HG02852 (cell line): ENCODE measurements around the gene PGBD1.
"Not testable (repeated sequence)": the region's sequence is repeated elsewhere in the genome, so short reads cannot be mapped to it uniquely, and the experiment has no call there.

Experiments
- ATAC-seq: cut with Tn5 transposase; IDR thresholded peaks from one replicate; pipeline ENCODE4 v1.9.1; 2021; ENCODE audit warnings: mild to moderate bottlenecking, moderate library complexity; ENCODE audit not compliant: unreplicated experiment

Gene PGBD1

GRCh38 chr6:28266962-28267694, 14.2 kb upstream of the PGBD1 start, which contains the start of gene ZSCAN26:
ZSCAN26 (plus strand) TSS chr6:28267143; CDS start chr6:28271920, 4,777 bp downstream.
- peak; percentile 88 for ATAC-seq

- no peak for ATAC-seq
Measured at GRCh38 chr6:28267695-28268059, 13.7 kb upstream of the PGBD1 start.

- ATAC-seq = no peak
Measured at GRCh38 chr6:28269492-28269891, 11.9 kb upstream of the PGBD1 start.

DNA sequence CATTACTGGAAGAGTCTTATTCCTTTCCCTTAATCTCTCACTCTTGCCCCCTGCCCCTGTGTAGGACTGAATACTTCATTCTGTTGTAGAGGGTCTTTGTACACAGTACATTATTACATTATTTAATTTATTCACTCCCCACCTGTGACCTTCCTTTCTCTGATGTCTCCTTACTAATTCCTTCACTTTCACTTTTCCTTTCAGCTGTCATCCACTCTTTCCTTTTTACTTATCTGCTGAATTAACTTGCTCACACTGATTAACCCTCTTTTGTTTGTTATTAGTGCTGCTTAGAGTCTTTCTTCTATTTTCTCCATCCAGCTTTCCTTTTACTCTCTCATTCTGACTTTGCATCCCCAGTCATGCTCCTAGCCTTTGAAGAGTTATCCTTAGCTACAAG, 6.5 kb upstream of the PGBD1 start:
- ATAC-seq = no peak

GRCh38 chr6:28277746-28278145, 3.6 kb upstream of the PGBD1 start:
- no peak for ATAC-seq

GRCh38 chr6:28280595-28281287, 631 bp upstream of the PGBD1 start:
- ATAC-seq = no peak

DNA sequence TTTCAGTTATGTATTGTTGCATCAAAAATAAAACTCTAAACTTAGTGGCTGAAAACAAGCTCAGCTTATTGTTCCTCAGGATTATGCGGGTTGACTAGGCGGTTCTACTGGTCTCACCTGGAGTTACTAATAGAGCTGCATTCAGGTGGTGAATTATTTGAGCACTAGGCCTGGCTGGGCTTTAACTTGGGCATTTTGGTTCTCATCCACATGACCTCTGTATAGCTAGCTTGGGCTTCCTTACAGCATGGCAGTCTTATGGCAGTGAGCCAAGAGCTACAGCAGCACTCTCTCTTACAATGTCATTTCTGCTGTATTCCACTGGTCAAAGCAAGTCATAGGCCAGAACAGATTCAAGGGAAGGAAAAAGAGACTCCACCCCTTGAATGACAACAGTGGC, 1.6 kb downstream of the PGBD1 start:
- no peak for ATAC-seq

DNA sequence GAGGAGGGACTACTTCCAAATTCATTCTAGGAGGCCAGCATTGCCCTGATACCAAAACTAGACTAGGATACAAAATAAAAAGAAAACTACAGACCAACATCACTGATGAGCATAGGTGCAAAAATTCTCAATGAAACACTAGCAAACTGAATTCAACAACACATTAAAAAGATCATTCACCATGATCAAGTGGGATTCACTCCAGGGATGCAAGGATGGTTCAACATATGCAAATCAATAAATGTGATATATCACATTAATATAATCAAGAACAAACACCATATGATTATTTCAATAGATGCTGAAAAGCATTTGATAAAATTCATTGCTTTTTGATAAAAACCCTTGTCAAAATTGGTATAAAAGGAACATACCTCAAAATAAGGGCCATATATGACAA, 10.2 kb downstream of the PGBD1 start:
- no peak for ATAC-seq

DNA sequence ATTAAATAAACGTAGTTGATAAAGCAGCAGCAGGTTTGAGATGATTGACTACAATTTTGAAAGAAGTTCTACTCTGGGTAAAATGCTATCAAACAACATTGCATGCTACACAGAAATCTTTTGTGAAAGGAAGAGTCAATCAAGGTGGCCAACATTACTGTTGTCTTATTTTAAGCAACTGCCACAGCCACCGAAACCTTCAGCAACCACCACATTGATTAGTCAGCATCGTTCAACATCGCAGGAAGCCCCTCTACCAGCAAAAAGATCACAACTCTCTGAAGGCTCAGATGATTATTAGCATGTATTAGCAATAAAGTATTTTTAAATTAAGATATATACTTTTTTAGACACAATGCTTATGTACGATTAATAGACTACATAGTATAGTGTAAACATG, 14.0 kb downstream of the PGBD1 start:
- no peak for ATAC-seq

- no peak for ATAC-seq
Measured at GRCh38 chr6:28296520-28297060, 15.2 kb downstream of the PGBD1 start.

- no peak for ATAC-seq
Measured at GRCh38 chr6:28303570-28303969, 22.2 kb downstream of the PGBD1 start.

DNA sequence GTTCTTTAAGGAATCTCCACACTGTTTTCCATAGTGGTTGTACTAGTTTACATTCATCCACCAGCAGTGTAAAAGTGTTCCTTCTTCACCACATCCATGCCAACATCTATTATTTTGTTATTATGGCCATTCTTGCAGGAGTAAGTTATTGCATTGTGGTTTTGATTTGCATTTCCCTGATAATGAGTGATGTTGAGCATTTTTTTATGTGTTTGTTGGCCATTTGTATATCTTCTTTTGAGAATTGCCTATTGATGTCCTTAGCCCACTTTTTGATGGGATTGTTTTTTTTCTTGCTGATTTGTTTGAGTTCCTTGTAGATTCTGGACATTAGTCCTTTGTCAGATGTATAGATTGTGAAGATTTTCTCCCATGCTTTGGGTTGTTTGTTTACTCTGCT, 25.0 kb downstream of the PGBD1 start:
- ATAC-seq = not testable (repeated sequence)

DNA sequence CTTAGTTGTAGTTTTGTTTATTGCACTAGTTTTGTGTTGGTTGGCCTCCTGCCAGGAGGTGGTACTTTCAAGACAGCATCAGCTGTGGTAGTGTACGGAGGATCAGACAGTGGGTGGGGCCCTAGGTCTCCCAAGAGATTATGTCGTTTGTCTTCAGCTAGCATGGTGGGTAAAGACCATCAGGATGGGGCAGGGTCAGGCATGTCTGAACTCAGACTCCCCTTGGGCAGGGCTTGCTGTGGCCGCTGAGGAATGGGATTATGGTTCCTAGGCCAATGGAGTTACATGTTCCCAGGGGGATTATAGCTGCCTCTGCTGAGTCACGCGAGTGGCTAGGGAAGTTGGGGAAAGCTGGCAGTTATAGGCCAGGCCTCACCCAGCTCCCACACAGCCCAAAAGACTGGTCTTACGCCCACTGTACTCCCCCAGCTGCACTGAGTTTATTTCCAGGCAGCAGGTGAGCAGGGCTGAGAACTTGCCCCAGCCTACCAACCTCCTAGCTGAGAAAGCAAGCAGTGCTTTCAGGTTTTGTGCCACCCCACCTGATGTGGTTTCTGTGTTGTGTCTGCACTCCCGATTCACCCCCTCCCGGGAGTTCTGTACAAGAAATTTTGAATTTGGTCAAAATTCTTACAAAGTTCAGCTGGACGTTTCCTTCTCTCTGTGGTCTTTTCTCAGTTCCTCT, 29.9 kb downstream of the PGBD1 start:
- no peak for ATAC-seq

DNA sequence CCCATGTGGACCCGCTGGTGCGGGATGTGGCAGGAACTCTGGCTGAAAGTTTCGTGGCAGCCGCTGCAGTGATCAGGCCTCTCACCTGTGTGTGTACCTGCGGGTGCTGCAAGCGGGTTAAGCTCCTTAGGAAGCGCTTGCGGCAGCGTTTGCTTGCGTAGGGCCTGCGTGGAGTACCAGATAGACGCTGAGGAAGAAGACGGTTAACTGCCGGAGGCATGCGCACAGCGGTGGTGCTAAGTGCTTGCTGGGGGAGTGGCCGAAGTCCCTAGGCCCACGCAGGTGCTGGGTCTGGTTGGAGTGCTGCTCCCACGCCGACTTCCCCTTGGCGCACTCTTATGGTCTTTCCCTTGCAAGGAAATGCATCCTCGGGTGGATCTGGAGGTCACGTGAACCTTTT, 31.6 kb downstream of the PGBD1 start:
- ATAC-seq = no peak

GRCh38 chr6:28315628-28316027, 34.3 kb downstream of the PGBD1 start:
- no peak for ATAC-seq

DNA sequence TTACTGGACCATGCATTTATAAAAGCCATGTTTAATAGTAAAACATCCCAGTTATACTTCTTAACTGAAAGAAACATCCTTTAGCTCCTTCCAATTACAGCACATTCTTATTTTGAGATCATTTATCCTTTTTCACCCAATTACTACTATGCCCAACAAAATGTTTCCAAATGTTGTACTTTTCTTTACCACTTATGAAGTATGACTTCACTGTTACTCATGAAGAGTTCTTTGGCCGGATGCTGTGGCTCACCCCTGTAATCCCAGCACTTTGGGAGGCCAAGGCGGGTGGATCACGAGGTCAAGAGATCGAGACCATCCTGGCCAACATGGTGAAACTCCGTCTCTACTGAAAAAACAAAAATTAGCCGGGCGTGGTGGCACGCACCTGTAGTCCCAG, 36.5 kb downstream of the PGBD1 start:
- ATAC-seq = not testable (repeated sequence)

DNA sequence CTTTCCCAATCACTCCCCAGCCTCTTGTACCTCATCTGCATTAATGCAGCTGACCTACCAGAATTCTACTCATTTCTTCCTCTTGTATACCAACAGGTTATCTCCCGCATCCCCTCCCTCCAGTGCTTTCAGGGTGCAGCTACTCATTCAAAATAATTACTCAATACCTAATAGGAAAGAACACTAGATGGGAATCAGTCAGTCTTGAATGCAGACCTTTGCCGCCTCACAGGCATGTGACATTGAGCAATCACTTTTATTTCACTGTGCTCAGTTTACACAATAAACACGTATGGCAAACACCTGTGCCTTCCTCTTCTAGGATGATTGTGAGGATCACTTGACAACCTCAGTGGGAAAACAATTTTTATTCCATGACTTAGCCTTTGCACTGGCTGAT, 41.3 kb downstream of the PGBD1 start:
- ATAC-seq = no peak

- no peak for ATAC-seq
Measured at GRCh38 chr6:28323813-28324424, 42.5 kb downstream of the PGBD1 start.

DNA sequence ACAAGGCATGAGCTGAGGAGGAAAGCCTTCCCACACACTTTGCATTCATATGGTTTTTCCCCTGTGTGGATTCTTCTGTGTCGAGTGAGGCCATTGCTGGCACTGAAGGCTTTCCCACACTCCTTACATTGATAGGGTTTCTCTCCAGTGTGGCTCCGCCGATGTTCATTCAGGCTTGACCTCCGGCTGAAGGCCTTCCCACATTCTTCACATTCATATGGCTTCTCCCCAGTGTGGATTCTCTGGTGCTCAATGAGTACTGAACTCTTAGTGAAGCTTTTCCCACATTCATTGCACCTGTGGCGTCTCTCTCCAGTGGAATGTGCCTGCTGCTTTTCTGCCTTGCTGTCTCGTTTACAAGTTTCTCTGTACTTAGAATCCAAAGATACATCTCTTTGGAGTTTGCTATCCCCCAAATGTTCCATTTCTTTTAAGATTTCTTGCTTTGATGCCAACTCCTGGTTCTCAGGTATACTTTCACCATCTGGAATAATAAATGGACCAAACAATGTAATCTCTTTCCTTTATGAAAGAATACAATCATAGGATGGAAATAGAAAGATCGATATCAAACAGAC, 45.1 kb downstream of the PGBD1 start:
- ATAC-seq = no peak

DNA sequence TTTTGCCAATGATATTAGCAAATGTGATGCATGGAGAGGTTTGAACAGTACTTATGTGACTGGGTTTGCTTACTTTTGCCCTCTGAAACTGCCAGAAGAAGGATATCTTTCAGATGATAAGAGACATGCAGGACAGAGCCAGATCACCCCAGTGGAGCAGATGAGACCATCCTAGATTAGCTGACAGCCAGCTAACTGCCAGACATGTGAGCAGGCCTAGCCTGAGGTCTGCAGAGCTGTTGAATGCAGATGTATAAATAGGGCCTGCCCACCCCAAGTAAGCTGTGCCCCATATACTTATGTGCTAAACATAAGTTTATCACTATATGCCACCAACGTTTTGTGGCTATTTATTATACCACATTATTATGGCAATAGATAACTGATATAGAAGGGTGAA, 48.7 kb downstream of the PGBD1 start:
- no peak for ATAC-seq

DNA sequence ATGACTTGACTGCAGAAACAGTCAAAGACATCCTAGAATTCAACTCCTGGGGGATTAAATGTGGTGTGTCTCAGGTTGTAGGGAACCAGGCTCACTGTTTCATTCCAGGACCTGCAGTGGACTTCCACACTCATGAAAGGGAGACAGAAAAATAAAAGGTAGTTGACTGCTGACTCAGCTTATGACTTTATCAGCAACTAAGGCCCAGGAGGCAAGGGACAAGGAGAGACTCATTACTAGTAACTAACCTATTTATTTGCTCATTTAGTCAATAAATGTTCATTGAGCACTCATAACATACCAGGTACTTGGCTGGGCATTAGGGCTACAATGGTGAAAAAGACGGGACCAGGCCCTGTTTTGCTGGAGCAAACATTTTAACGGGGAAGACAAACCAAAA, 51.7 kb downstream of the PGBD1 start:
- ATAC-seq = no peak
